ENCODE data around the gene SNRPD1.

DNA sequence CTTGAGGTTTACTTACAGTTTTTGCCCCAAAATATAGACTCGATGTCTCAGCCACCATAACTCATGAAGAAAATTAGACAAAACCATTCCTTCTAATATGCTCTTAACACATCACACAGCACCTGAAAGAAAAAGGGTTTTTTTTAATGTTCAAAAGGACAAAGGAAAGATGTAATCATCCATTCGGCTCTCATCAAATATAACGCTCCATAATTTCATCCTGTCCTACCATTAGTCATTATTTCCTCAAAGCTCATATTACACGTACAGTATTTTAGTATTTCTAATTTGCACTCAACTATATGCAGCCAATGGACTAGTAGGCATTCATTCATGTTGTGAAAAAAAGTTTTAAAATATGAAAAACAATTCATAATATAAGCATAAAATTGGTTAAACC lies 36.5 kb upstream of the SNRPD1 start:
- no peak for TF ChIP-seq EZH2 (IDR thresholded peaks at IDR 0.05; ENCODE audit: borderline replicate concordance, low read depth, low read length, severe bottlenecking)
- TF ChIP-seq, protein P1, sequence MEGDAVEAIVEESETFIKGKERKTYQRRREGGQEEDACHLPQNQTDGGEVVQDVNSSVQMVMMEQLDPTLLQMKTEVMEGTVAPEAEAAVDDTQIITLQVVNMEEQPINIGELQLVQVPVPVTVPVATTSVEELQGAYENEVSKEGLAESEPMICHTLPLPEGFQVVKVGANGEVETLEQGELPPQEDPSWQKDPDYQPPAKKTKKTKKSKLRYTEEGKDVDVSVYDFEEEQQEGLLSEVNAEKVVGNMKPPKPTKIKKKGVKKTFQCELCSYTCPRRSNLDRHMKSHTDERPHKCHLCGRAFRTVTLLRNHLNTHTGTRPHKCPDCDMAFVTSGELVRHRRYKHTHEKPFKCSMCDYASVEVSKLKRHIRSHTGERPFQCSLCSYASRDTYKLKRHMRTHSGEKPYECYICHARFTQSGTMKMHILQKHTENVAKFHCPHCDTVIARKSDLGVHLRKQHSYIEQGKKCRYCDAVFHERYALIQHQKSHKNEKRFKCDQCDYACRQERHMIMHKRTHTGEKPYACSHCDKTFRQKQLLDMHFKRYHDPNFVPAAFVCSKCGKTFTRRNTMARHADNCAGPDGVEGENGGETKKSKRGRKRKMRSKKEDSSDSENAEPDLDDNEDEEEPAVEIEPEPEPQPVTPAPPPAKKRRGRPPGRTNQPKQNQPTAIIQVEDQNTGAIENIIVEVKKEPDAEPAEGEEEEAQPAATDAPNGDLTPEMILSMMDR (IDR thresholded peaks at IDR 0.05; ENCODE audit: borderline replicate concordance, extremely low read depth, low read length, poor library complexity, severe bottlenecking) = no peak
